Mucosa of gallbladder (tissue), 1 donor: ENCODE data around the gene ZDHHC3. TPM values are rescaled to one million over a fixed set of nuclear protein-coding genes. Genes with fewer than 3 reads are reported as not detected.
"Not testable (repeated sequence)": the region's sequence is repeated elsewhere in the genome, so short reads cannot be mapped to it uniquely, and the experiment has no call there.

Experiments
- DNase-seq: peaks from one replicate; pipeline ENCODE4 v3.0.0-alpha.2; 2020; ENCODE audit warnings: low spot score
- total RNA-seq: library from RNA; stranded (reverse); gene quantifications from one replicate; pipeline ENCODE4 v1.2.1, GENCODE V29; 2021
- donor health status: DM: no; HTN: no; CAD: no.

Gene ZDHHC3
- total RNA-seq, 1 donor from 2014 or later = 72.4 TPM

- DNase-seq = no peak
Measured at GRCh38 chr3:44963571-44964325, 12.2 kb downstream of the ZDHHC3 start.

DNA sequence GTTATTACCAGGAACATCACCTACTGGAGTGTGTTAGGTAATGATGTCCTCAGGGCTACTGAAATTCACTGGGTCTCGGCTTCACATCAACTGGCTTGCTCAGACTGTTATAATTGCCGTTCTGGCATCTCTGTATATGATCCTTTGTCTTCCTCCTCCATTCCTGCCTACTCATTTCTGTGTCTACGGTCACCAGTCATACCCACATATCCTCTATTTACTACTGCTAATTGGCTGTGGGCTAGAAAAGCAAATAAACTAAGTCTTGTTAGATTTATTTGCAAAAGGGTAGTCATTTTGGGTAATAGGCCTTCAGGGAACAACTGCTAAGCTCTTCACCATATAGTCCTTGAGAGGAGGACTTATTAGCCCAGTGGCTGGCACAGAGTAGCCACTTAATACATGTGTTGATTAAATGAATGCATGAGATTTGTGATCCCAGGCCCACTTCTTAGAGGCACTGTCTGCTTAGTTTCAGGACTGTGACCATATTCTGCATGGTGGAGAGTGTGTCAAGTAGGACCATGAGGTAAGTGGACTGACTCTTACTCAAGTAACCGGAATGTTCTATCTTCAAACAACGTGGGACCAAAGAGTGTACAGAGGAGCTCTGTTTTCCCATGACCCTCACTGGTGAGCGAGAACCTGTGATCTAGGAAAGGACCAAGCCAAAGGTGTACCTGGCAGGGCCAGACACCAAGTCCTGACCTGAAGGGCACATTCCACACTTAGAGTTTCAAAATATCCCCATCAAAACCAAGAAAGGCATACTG lies 13.2 kb downstream of the ZDHHC3 start:
- no peak for DNase-seq

DNA sequence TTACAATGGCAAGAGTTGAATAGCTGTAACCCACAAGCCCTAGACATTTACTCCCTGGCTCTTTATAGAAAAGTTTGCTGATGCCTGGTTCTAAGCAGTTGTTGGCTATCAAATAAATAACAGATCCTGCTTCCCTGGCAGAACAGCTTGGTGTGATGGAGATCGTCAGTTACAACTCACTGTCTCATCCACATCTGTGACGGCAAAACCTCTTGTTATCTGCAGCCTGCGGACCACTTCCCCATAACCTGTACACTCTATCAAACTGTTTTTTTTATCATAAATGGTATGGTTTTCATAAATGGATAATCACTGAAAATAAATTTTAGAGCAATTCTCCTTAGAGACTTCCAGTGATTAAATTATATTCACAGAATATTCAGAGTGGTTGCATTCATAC lies 14.1 kb downstream of the ZDHHC3 start:
- no peak for DNase-seq

GRCh38 chr3:44960387-44961026 lies 15.5 kb downstream of the ZDHHC3 start:
- no peak for DNase-seq

- no peak for DNase-seq
Measured at GRCh38 chr3:44958386-44958785, 17.6 kb downstream of the ZDHHC3 start.

GRCh38 chr3:44957986-44958385 lies 18.0 kb downstream of the ZDHHC3 start:
- DNase-seq = no peak

GRCh38 chr3:44955917-44956316 lies 20.1 kb downstream of the ZDHHC3 start:
- DNase-seq = no peak

GRCh38 chr3:44954962-44955361 lies 21.0 kb downstream of the ZDHHC3 start:
- DNase-seq = no peak

DNA sequence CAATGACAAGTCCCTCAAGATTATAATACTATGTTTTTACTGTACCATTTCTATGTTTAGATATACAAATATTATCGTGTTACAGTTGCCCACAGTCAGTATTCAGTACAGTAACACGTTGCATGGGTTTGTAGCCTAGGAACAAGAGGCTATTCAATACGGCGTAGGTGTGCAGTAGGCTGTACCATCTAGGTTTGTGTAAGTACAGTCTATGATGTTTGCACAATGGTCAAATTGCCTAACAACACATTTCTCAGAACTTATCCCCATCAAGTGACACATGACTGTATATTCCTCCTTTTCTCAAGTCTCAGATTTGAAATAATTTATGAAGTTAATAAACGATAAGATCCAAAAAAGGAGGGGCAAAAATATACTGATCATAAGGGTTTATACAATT lies 21.7 kb downstream of the ZDHHC3 start:
- DNase-seq = no peak

- DNase-seq = no peak
Measured at GRCh38 chr3:44952689-44953088, 23.3 kb downstream of the ZDHHC3 start.

DNA sequence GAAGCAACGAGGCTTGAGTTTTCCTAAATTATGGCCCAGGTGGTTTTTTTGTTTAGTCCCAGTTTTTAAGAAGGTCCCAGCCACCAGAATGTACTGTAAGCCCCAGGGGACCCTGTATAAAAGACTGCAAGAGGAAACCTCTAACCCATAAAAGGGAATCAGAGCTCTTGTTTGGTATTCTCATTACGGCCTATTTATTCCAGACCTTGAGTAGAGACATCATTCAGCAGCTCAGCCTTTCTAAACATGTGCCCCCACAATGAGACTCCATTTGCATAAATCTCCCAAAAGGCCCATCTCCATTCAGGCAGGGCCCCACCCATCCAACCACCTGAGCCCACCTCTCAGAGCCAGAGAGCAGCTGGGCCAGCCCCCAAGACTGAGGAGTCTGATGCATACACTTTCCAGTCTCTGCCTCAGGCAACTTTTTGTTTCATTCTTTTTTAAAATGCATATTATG lies 25.7 kb downstream of the ZDHHC3 start:
- DNase-seq = no peak

DNA sequence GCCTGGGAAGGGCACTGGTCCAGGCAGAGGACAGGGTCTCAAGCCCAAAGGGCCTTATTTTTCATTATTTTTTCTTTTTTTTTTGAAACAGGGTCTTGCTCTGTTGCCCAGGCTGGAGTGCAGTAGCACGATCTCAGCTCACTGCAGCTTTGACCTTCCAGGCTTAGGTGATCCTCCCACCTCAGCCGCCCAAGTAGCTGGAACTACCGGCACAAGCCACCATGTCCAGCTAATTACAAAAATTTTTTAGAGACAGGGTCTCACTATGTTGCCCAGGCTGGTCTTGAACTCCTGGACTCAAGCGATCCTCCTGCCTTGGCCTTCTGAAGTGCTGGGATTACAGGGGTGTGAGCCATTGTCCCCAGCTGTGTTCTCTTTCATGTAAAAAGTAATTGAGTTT lies 26.2 kb downstream of the ZDHHC3 start:
- not testable (repeated sequence) for DNase-seq

GRCh38 chr3:44948239-44948638 lies 27.7 kb downstream of the ZDHHC3 start:
- no peak for DNase-seq

DNA sequence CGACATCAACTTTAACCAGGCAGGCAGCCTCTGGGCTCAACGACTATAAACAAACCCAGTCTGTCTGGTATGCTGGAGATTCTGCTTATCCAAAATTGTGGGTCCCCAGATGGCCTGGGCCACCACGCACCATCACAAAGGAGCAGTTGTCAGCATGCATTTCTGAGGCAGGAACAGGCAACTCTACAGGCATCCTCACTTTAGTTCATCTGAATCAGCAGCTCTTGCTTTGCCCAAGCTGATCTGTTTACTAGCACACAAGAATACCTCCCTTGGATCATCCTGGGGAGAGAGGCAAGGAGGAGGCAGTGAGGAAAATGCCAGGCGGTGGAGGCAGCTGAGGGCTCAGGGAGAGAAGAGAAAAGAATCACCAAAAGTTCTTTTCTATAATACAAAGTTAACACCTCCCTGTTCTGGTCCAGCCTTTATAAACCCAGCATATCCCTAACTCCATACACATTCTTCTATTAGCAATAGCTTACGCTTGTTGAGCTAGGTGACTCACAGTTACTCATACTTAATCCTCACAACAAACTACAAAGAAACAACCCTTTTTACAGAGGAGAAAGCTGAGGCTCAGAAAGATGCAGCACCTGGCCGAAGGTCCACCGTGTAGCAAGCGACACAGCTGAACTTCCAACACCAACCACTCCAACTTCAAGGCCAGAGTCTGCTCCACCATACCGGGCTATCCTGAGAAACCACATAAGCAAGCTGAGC lies 33.6 kb downstream of the ZDHHC3 start:
- no peak for DNase-seq

- no peak for DNase-seq
Measured at GRCh38 chr3:44939581-44940036, 36.4 kb downstream of the ZDHHC3 start.

- no peak for DNase-seq
Measured at GRCh38 chr3:44932986-44933944, 42.7 kb downstream of the ZDHHC3 start.

GRCh38 chr3:44932271-44932670 lies 43.7 kb downstream of the ZDHHC3 start:
- no peak for DNase-seq

DNA sequence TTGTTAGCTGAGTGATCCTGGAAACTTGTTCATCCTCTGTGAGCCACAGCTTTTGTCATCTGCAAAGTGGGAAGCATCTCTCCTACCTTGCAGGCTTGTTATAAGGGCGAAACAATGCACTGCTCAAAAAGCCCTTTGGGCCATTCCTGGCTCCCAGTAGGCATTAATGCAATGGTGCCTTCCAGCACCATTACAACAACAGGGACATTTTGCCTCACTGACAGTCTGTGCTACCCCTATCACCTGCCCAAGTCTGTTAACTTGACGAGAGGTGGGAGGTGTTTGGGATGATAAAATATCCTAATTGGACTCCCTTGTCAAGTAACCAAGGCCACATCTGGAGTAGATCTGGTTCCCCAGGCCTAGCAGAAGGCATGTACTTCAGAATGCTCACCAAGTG lies 44.2 kb downstream of the ZDHHC3 start:
- DNase-seq = no peak

DNA sequence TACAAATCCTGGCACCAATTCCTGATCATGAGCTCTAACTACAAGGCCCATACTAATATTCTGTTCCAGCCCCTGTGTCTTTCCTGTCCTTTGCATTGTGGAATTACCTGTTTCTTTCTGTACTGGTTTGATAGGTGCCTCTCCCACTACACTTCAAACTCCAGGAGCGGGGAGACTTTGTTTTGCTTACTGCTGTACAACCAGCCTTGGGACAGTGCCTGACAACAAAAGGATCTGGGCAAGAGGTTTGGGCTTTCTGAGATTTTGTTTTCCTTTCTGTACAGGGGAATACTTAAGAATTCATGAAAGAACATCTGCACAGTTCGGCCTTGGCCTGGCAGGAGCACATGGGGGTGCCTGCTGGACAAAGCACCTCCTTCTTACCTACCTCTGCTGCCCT lies 45.1 kb downstream of the ZDHHC3 start:
- no peak for DNase-seq

GRCh38 chr3:44929782-44930181 lies 46.2 kb downstream of the ZDHHC3 start:
- DNase-seq = no peak

DNA sequence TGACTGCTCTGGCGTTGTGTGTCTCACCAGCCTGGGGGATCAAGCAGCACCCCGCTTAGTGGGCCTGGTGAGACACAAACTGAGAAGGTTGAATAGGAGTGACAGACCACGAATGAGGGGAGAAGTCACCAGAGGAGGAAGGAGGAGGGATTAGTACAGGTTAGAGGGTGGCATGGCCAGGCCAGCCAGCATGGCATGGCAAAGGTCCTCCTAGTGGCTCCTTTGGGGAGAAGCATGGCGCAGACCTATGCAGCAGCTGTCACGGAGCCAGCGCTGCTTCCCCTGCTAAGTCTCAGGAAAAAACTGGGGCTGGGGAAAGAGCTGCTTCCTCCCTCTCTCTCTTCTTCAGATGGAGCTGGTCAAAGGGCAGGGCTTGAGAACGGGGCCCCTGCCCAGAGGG lies 48.6 kb downstream of the ZDHHC3 start:
- no peak for DNase-seq
